ENCODE measurements around the gene STK38L.

The STK38L gene

DNA sequence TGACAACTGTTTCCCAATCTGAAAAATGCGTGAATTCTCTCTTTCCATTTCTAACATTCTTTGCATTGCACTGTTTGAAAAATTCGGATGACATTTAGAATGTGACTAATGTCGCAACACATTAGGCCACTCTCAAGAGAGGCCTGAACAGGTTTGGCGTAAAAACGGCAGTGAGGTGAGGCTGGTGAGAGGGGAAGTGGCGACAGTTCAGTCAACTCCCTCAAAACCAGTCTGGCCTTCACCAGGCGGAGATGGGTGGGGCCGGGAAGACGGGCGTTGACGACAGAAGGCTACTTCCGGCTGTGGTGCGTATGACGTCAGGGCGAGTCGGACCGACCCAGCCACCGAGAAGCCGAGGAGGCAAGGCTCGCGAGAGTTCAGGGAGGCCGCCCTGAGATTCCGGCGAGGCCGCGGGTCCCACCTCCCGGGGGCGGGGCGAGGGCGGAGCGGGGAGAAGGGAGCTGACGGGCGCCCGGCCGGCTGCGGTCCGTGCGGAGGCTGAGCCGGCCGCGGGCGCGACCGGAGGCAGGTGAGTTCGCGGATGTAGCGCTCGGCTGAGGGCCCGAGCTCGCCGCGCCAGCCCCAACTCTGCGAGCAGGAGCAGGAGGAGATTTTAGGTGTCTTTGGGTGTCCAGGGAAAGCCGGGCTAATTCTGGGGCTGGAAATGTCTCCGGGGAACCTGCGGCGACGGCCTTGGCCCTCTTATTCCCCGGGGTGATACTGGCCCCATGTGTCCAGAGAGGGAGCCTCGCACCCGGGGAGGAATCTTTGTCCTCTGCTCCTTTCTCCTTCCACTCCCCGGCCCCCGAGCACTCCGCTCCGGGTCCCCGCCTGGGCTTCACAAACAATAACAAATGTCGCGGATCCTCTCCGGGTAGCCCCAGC, at the start of gene STK38L:
Gene STK38L (plus strand): TSS at position 483 of the 885 bp plus-strand sequence. CDS start 53,435 bp downstream, outside the sequence.
- peak; percentile 98 for DNase-seq

DNA sequence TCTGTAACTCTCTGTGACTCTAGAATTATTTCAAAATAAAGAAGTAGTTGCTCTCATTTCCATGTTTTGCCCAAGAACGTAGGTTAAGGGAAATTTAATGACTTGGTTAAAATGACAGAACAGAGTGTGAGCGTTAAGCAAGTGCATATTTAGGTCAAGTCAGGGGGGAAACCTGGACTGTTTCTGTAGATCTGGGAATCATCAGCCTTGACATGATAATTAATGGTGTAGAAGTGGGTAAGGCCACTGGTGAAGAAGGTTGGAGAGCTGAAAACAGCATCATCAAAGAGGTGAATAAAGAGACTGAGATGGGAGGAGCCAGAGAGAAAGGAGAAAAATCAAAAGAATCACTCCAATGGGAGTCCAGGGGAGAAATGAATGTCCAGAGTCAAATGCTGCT, 49.4 kb upstream of the STK38L start:
- no peak for DNase-seq

DNA sequence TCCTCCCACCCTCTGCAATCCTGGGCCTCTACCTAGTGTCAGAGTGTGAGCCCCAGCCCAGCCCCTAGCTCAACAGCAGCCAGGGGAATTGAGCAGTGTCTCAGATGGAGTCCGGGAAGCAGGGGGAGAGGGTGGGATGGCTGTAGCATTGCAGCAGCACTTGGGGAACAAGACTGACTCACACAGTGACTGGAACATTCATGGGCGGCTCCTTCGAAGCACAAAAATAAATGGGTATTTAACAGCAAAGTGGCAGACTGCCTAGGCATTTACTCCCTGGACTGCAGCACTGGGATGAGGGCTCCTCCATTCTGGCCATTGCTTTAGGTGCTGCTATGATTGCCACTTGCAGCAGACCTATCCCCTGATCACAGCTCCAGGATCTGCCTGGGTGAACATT, 46.0 kb upstream of the STK38L start:
- DNase-seq = no peak

DNA sequence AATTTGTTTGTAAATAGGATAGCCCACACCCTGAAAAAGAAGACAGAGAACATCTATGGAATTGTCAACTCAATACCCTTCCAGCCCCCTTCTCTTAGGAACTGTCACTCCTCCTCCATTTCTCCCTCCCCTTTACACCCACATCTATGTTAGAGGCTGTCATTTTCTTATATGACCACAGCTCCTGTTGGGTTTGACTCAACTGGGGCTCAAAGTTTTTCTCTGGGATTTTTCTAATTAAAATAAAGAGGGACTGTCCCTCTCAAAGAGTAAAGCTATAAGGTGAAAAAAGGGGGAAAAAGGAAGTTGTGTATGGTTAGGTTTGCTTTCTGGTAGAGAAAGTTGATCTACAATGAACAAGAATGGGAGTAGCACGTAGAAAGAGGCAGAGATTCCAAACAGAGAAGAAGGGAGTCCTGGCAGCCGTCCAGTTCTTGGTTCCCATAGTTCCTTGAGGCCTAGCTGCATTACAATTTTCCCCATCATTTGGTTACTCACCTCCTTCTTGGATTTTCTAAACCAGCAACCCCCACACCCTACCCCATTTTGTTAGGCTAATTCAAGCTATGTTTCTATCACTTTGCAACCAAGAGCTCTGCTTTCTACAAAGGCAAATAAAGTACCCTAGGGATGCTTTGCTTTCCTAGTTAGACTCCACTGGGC, 44.3 kb upstream of the STK38L start:
- no peak for DNase-seq

DNA sequence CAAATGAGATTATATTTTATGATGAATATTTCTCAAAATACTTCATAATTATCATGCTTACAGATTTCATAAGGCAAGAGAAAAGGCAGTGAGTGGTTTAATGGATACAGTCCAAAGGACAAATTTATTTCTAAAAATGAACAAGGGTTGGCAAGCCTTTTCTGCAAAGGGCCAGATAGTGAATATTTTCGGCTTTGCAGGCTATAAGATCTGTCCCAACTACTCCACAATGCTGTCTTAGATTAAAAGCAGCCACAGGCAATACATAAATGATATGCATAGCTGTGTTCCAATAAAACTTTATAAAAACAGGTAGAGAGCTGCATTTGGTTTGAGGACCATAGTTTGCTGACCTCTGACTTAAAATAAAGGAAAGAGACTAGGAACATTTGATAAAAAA, 42.9 kb upstream of the STK38L start:
- no peak for DNase-seq

DNA sequence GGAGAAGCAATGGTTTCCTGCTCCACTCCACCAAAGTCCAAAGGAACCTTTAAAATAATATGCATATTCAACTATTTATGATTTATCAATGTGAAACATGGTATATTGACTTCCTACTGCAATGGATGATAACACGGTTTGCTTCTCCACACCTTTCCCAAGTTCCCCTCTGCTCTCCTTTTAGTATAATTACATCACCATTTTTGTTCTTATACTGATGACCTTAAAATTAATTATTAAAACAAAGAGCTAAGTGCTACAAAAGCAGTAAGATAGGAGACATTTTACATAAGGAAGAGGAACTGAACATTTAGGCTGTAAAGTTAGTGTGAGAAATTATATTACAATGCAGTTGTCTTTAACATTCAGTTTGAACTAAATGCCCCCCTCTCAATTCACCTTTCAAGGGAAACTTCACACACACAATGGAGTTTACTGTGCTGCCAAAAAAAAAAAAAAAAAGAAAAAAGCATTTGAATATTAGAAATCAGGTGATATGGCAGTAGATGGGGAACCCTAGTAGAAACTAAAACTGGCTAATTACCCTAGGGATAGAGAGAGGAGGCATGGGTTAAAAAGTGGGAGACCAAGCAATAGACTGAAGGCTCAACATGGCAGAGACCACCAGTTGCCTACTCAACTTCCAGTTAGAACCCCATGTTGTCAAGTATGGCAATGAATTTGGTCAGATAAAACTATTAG, 37.1 kb upstream of the STK38L start:
- DNase-seq = no peak

DNA sequence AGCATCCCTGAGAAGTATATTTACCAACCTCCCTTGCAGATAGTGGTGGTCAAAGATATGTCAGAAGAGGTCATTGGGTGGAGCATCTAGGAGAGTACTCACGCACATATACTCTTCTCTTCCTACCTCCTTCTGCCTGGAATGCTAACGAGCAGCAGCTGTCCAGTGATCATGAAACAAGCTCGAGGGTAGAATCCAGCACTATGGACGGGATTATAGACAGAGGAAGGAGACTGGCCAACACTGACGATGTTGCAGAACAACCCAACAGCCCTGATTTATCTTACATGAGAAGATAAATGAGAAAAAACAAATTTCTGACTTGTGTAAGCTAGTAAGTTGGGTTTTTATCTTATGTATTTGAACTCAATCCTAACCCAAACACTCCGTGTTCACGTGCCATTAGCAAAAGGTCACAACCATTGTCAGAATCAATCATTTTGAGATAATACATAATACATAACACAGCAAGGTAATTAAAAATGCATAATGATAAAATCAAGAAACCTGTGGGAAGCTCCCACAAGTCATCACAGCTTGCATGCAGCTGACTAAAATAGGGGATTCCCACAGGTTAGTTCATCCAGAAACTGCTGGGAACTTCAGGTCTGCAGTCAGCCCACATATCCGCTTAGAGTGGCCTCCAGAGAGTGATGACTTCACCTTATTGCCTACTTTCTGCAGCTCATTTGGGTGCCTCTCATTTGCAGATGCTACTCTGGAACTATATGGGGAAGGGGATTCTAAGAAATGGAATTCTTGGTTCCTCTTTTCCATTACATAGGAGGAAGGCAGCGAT, 36.3 kb upstream of the STK38L start:
- no peak for DNase-seq

DNA sequence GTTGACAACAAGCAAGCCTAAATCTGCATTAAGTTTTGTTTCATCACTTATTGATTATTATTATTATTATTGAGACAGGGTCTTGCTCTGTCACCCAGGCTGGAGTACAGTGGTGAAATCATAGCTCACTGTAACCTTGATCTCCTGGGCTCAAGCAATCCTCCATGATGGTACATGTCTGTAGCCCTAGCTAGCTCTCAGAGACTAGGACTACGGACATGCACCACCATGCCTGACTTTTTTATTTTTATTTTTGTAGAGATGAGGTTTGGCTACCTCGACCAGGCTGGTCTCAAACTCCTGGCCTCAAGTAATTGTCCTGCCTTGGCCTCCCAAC, 35.7 kb upstream of the STK38L start:
- no peak for DNase-seq

DNA sequence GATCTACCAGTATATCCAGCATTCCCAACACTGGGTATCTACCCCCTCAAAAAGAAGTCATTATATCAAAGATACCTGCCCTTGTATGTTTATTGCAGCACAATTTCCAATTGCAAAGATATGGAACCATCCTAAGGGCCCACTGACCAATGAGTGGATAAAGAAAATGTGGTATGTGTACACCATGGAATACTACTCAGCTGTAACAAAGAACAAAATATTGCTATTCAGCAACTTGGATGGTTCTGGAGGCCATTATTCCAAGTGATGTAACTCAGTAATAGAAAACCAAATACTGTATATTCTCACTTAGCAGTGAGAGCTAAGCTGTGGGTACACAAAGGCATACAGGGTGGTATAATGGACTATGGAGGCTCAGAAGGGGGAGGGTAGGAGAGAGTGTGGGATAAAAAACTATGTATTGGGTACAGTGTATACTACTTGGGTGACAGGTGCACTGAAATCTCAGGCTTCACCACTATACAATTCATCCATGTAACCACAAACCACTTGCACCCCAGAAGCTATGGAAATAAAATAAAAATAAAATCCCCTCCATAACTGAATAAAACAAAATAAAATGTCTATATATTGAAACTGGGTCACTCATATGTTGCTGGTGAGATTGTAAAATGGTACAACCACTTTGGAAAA, 34.7 kb upstream of the STK38L start:
- DNase-seq = no peak

DNA sequence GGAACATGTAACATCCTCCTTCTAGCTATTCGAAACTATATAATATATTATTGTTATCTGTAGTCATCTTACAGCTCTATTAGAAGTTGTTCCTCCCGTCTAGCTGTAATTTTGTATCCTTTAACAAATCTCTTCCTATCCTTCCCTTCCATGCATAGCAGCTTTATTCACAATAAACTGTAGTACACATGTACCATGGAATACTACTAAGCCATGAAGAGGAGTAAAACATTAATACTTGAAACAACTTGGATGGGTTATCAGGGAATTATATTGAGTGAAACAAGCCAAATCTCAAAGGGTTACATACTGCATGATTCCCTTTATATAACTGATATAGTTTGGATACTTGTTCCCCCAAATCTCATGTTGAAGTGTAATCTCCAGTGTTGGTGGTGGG, 33.9 kb upstream of the STK38L start:
- DNase-seq = no peak

DNA sequence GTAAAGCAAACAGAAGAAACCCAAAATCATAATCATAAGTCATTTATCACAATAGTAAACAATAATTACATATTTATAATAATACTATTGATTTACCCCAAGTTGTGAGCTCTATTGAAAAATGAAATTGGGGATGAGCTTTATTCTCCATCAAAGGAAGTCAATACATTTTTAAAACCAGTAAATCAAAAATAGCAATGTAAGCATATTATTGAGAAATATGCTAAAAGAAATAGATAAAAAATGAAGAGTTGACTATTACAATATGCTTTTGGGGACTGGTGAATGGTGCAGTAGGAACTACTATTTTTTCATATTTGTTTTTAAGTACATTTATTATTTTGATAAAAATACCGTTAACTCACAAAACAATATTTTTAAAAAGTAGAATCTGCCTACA, 31.2 kb upstream of the STK38L start:
- DNase-seq = no peak

DNA sequence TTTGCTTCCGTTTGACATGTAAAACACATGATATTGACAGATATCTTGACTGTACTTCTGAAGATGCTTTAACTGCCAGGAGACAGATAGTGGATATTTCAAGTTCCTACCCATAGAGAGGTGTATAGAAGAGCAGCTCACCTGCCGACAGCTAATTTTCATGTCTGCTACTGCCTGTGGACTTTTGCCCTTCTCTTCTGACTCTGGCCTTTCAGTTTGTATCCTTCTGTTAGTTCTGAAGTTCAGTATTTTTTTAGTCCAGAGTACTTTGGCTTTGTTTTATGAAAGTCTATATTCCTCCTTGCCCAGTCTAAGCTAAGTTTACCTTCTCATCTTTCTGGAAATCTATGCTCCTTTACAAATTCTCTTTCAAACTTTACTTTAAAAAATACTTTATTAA, 30.8 kb upstream of the STK38L start:
- DNase-seq = no peak

DNA sequence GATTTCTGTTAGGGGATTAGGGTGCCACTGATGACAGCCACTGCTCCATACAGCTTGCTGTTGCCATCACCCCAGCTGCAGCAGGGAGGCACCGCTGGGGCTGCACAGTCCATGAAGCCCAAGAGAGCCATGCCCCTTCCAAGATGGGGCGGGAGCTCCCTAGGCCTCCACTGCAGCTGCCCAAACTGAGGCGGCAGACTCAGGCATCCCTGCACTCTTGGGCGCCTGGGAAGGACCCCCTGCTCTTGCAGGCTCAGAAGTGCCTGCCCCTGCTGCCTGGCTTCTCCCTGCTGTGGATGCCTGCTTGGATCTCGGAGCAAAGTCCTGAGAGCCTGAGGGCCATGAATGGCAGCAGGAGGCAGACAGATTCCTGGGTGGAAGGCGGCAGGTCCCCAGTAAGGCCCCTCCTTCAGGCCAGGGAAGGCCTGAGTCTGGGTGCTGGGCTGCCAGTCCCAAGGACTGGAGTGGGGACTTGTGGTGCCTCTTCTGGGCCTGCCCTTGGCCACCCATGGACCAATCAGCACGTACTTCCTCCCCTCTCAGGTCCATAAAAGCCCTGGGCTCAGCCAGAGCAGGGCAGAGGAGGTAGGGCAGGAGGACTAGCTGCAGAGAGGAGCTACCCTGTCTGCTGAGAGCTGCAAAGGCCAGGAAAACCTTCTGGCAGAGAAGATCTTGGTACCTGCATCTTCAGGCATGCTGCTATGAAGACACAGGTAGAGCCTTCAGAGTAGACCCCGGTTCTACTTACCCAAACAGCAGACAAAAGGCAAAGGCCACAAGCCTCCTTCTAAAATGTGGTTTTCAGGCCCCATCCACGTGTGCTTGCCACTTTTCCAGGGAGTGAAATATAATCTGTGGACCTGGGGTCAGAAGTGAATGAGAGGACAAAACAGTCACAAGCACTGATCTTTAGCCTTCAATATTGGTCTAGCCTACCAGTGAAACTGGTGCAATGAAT, 30.0 kb upstream of the STK38L start:
- no peak for DNase-seq

DNA sequence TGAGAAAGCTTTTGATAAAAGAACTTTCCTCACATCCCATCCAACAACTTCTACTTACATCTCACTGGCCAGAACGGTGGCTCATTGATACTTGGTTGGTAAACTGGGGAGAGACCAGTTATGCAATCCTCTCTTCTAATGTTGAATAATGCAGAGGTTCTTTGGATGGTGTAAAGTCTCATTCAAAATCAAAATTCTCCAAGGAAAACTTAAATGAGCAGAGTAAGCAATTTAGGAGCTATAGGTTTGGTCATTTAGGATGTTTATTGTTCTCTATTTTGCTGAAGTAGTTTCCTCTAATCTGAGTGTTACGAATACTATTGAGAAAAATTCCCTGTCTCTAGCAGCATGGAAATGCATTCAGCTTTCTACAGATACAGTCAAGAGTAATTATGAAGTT, 26.5 kb upstream of the STK38L start:
- no peak for DNase-seq

DNA sequence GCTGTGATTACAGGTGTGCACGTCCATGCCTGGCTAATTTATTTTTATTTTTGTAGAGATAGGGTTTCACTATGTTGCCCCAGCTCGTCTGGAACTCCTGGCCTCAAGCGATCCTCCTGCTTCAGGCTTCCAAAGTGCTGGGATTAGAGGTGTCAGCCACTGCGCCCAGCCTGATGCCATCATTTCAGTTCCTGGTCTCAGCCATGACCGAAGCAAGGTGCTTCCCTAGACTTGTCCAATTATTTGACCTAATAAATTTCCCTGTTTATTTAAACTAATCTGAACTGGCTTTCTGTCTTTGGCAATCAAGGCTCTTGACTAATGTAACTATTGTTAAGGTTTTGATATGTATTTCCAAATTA, 24.4 kb upstream of the STK38L start:
- DNase-seq = no peak

DNA sequence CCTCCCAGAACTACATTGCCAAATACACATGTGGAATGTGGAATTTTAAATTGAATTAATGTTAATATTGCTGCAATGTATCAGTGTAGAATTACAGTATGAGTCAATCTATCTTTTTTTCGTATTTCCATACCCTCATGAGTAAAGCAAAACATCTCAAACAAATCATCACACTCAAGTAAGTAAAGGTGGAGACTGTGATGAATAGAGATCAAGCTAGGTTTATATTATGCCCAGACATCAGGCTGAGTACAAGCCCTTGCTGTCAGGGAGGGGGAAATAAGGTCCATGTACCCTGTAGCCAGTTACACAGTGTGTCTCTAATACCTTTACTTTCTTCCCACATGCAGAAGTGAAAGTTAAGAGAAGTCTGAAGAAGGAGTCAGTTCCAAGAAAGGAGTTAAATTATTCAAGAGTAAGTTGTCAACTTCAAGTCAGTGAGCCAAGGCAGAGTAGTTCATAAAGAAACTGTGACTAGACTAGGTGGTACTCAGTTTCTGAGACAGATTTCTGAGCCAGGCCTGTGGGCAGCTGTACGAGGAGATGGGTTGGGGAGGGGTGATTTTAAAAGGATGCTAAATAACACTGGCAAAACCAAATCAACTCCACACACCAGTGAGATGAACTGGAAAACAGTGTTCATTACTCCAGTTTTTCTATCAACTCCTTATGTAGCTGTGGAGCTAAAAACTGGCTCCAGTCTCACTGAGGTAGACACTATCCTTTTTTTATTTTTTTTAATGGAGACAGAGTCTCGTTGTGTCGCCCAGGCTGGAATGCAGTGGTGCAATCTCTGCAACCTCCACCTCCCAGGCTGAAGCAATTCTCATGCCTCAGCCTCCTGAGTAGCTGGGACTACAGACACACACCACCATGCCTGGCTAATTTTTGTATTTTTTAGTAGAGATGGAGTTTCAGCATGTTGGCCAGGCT, 23.8 kb upstream of the STK38L start:
- no peak for DNase-seq

DNA sequence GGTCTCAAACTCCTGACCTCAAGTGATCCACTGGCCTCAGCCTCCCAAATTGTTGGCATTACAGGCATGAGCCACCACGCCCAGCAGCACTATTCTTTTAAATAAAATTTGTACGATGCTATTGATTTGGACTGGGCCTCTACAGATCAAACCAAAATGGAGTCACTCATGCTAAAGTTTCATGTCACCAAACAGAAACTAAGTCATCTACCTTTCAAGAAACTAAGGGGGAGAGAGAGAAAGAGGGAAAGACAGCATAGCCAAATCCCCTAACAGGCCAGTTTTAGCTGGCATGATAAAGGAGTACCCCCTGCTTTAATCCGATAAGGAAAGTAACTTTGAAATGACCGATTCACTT, 23.1 kb upstream of the STK38L start:
- DNase-seq = no peak

DNA sequence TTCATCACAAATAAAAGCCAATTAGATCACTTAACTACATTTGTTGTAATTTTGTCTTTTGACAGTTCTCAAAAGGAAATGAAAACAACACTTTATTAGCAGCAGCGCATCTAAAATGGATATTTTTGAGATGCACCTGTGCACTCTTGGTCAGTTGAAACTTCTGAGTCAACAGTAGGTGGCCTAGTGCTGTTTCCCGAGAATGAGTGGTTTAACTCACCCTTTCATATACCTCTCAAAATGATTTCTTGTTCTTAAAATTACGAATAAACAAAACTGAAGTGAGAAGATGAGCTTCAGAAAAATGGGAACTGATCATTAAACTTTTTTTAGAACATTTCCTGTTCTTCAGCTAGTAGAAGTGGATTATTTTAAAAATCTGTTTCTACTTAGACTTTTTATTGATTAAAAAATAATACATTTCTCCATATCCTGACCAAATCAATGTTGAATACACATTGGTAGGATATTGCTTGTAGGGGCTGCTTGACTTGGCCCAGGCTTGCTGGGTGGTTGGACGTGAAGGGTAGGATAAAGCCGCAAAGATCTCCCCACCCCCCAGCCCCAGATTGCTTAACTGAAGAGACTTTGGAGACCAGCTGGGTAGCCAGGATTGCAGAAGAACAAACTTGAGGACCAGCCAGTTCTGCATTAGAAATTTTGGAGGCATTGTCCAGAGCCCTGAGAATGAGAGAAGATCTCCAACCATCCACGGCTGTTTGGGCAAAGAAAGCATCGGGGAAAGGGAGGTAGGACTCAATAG, 22.3 kb upstream of the STK38L start:
- DNase-seq = no peak

DNA sequence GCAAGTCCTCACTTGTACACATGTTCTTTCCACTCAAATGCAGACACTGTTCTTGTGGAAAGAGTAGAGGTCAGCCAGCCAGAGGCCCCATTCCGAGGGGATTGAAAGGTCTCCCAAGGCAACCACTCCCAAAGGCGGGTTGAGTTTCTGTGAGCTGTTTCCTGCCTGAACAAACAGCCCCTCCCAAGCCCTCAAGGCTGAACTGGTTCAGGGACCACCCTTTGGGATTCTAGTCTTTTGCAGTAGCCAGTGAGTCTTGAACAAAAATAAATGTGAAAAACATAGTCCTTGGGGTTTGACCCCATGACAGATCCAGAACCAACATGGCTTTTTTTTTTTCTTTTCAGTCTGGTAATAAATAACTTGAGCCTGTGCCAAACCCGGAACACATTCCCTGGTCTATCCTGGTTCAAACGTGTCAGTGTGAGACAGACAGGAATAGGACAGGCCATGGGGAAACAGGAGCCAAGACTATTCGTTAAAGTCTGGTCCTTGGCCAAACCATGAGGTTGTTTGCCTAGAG, 17.6 kb upstream of the STK38L start:
- DNase-seq = peak; percentile 40
